Gastroesophageal sphincter (tissue), 4 donors: ENCODE measurements around the gene SLC12A4. TPM values are rescaled to one million over a fixed set of nuclear protein-coding genes. Genes with fewer than 3 reads are reported as not detected.

Experiments
- ATAC-seq: fragments of 150-250 bp; one replicate; pipeline ENCODE4 v1.9.1; 2016; ENCODE audit warnings: mild to moderate bottlenecking, moderate library complexity
- H3K27ac ChIP-seq, 4 donors: fragments of 200-600 bp; sonication (generic) in 3 of 4; 1 replicate in 3 of 4; 2 replicates in 1 of 4; pipeline ENCODE4 v1.5.1; 2016 to 2019
- H3K27me3 ChIP-seq: fragments of 200-600 bp; sonication (generic); one replicate; pipeline ENCODE4 v1.5.1; 2019
- H3K36me3 ChIP-seq, 2 donors: fragments of 200-600 bp; sonication (generic); one replicate each; pipeline ENCODE4 v1.5.1; 2019; ENCODE audit warnings: control low read depth in 1 of 2
- H3K4me1 ChIP-seq, 3 donors: fragments of 200-600 bp; sonication (generic); 1 replicate in 2 of 3; 2 replicates in 1 of 3; pipeline ENCODE4 v1.5.1; 2016 to 2019; ENCODE audit warnings: control low read depth in 2 of 3
- H3K4me3 ChIP-seq, 2 donors: fragments of 200-600 bp; sonication (generic); one replicate each; pipeline ENCODE4 v1.5.1; 2019; ENCODE audit warnings: mild to moderate bottlenecking in 1 of 2, moderate library complexity in 1 of 2
- H3K9me3 ChIP-seq, 3 donors: fragments of 200-600 bp; sonication (generic); one replicate each; pipeline ENCODE4 v1.5.1; 2017 to 2019; ENCODE audit warnings: control low read depth in 2 of 3
- CTCF ChIP-seq, 4 experiments: fragments of 200-600 bp in 2 of 4; fragments of 450-650 bp in 2 of 4; sonication (generic) in 1 of 4; IDR thresholded peaks; one replicate each; pipeline ENCODE4 v1.5.1; 2017 to 2019; ENCODE audit warnings: antibody characterized with exemption in 4 of 4, mild to moderate bottlenecking in 2 of 4, moderate library complexity in 2 of 4
- EP300 ChIP-seq: sonication (generic); formaldehyde crosslinking; IDR thresholded peaks from one replicate; pipeline ENCODE4 v1.6.1; 2017; ENCODE audit warnings: antibody characterized with exemption, mild to moderate bottlenecking
- POLR2A ChIP-seq, 2 donors: fragments of 450-650 bp; IDR thresholded peaks; one replicate each; pipeline ENCODE4 v1.6.1; 2017; ENCODE audit warnings: antibody characterized with exemption in 2 of 2, mild to moderate bottlenecking in 2 of 2, moderate library complexity in 1 of 2
- POLR2AphosphoS5 ChIP-seq: sonication (generic); formaldehyde crosslinking; IDR thresholded peaks from one replicate; pipeline ENCODE4 v1.6.1; 2017; ENCODE audit warnings: antibody characterized with exemption
- WGBS, 2 donors: methylation state at CpG; one replicate each; pipeline ENCODE4 v1.1.5; 2018; ENCODE audit warnings: low coverage in 1 of 2; 5-methylcytosine and 5-hydroxymethylcytosine counted together
- total RNA-seq, 4 donors: library from RNA; depleted of rRNA; stranded (reverse); fragments of >200 nt; gene quantifications; one replicate each; pipeline ENCODE4 v1.1.0, GENCODE V29; 2016

The SLC12A4 gene
- total RNA-seq, 4 donors from 2014 or later: 54.7 to 121 (median 64.0) TPM

GRCh38 chr16:67965668-67966548 lies 2.5 kb downstream of the SLC12A4 start:
- peaks cover 0 to 74% (median 48%) of the 10 kb centered on the region in 3 donors for H3K4me1 ChIP-seq
- H3K27me3 ChIP-seq: no peaks in the 10 kb centered on the region
- WGBS, 2 donors: 20 to 23% methylated on average over 2 to 5 of the region's 11 CpGs
- no peak for TF ChIP-seq POLR2A (IDR thresholded peaks at IDR 0.05)
- no peak for TF ChIP-seq CTCF (IDR thresholded peaks at IDR 0.05)
- no peak for TF ChIP-seq EP300
- no peak for TF ChIP-seq POLR2AphosphoS5
- no peaks in the 10 kb centered on the region for H3K9me3 ChIP-seq
- H3K4me3 ChIP-seq: peak overlapping the region in 1 of 2 donors; percentile 99
- H3K27ac ChIP-seq: peak overlapping the region; percentile 87 to 100 (median 99)
- H3K36me3 ChIP-seq: peaks cover 0 to 27% of the 10 kb centered on the region in 2 donors
- ATAC-seq: no peak

GRCh38 chr16:67964477-67965131 lies 3.8 kb downstream of the SLC12A4 start:
- H3K27me3 ChIP-seq: no peaks in the 10 kb centered on the region
- H3K4me1 ChIP-seq: peaks cover 0 to 85% (median 55%) of the 10 kb centered on the region in 3 donors
- H3K4me3 ChIP-seq: no peak overlapping the region
- WGBS, 2 donors: 83 to 100% methylated on average over 1 to 2 of the region's 6 CpGs
- H3K27ac ChIP-seq: peak overlapping the region in 3 of 4 donors; percentile 98 to 100 (median 100)
- peaks cover 0 to 40% of the 10 kb centered on the region in 2 donors for H3K36me3 ChIP-seq
- no peaks in the 10 kb centered on the region for H3K9me3 ChIP-seq
- no peak for ATAC-seq
- TF ChIP-seq POLR2AphosphoS5: no peak
- no peak for TF ChIP-seq EP300
- TF ChIP-seq POLR2A (IDR thresholded peaks at IDR 0.05): no peak
- TF ChIP-seq CTCF (IDR thresholded peaks at IDR 0.05): no peak

- H3K27me3 ChIP-seq: no peaks in the 10 kb centered on the region
- no peaks in the 10 kb centered on the region for H3K9me3 ChIP-seq
- TF ChIP-seq CTCF (IDR thresholded peaks at IDR 0.05) (no peak), POLR2AphosphoS5 (no peak), POLR2A (IDR thresholded peaks at IDR 0.05) (no peak), EP300 (no peak)
- ATAC-seq: no peak
- H3K4me3 ChIP-seq: no peak overlapping the region
- WGBS, 2 donors: 10 to 68% methylated on average over 2 to 8 of the region's 32 CpGs
- peak overlapping the region in 3 of 4 donors; percentile 98 to 100 (median 100) for H3K27ac ChIP-seq
- H3K4me1 ChIP-seq: peaks cover 0 to 88% (median 63%) of the 10 kb centered on the region in 3 donors
- H3K36me3 ChIP-seq: peaks cover 0 to 48% of the 10 kb centered on the region in 2 donors
Observed at GRCh38 chr16:67963662-67964321, 4.6 kb downstream of the SLC12A4 start.

- Histone ChIP-seq H3K4me3 (no peak overlapping the region), H3K27me3 (no peaks in the 10 kb centered on the region), H3K9me3 (no peaks in the 10 kb centered on the region), H3K4me1 (peaks cover 0 to 94% (median 63%) of the 10 kb centered on the region in 3 donors), H3K36me3 (peaks cover 0 to 53% of the 10 kb centered on the region in 2 donors), H3K27ac (peak overlapping the region in 3 of 4 donors; percentile 98 to 100 (median 100))
- no peak for ATAC-seq
- 52% methylated on average over 2 of the region's 2 CpGs; no CpG with 5 or more reads in 1 of the 2 donors for whole genome bisulfite sequencing, 2 donors
- TF ChIP-seq POLR2A (IDR thresholded peaks at IDR 0.05) (no peak), POLR2AphosphoS5 (no peak), EP300 (no peak), CTCF (IDR thresholded peaks at IDR 0.05) (no peak)
Observed at GRCh38 chr16:67963292-67963661, 5.2 kb downstream of the SLC12A4 start.
